Psoas muscle (tissue), 8 donors: ENCODE measurements around the gene SIPA1L3. TPM values are rescaled to one million over a fixed set of nuclear protein-coding genes. Genes with fewer than 3 reads are reported as not detected.
A peak's percentile ranks its signal among the peaks of the same experiment; 100 is the strongest.
"Not testable (repeated sequence)": the region's sequence is repeated elsewhere in the genome, so short reads cannot be mapped to it uniquely, and the experiment has no call there.

ENCODE experiments used
- ATAC-seq, 4 donors: fragments of 200-7000 bp; cut with Tn5 transposase; one replicate each; pipeline ENCODE4 v1.9.1; 2020; ENCODE audit warnings: moderate library complexity in 3 of 4, mild to moderate bottlenecking in 2 of 4
- DNase-seq, 2 donors: peaks; one replicate each; pipeline ENCODE4 v3.0.0-alpha.2; 2020
- H3K27ac ChIP-seq: fragments of 200-600 bp; one replicate; pipeline ENCODE4 v1.8.0; 2022
- H3K27me3 ChIP-seq, 3 donors: fragments of 200-600 bp in 1 of 3; one replicate each; pipeline versions ENCODE4 v1.6.1 to v1.8.0; 2013 to 2022; ENCODE audit warnings: low read length in 2 of 3, mild to moderate bottlenecking in 2 of 3, moderate library complexity in 1 of 3; ENCODE audit not compliant: insufficient read depth in 3 of 3
- H3K36me3 ChIP-seq, 2 donors: fragments of 200-600 bp in 1 of 2; one replicate each; pipeline versions ENCODE4 v1.6.1 to v1.8.0; 2013 to 2022; ENCODE audit warnings: low read depth in 1 of 2, mild to moderate bottlenecking in 1 of 2, moderate library complexity in 1 of 2; ENCODE audit not compliant: insufficient read depth in 1 of 2
- H3K4me1 ChIP-seq: fragments of 200-600 bp; one replicate; pipeline ENCODE4 v1.8.0; 2022
- H3K4me3 ChIP-seq: fragments of 200-600 bp; one replicate; pipeline ENCODE4 v1.8.0; 2022; ENCODE audit warnings: mild to moderate bottlenecking
- H3K9me3 ChIP-seq: fragments of 200-600 bp; one replicate; pipeline ENCODE4 v1.8.0; 2022
- WGBS, 3 donors: extraction: QIAGEN DNeasy Blood & Tissue Kit; methylation state at CpG; one replicate each; pipeline versions ENCODE4 v1.1.6 to v1.1.7; 2013; 5-methylcytosine and 5-hydroxymethylcytosine counted together
- intact Hi-C, 2 donors: fragments of 100-400 bp; cut with DNase I; formaldehyde crosslinking; loops; one replicate each; pipeline versions ENCODE4 v1.11.0 to v1.14.2; 2022
- polyA plus RNA-seq, 3 donors: library from polyadenylated mRNA; stranded (reverse); fragments of 200-250 nt; gene quantifications; one replicate each; pipeline ENCODE4 v1.2.3, GENCODE V29; 2013
- total RNA-seq, 4 donors: library from RNA; stranded (reverse); fragmentation: NEBNext Ultra II Directional in 2 of 4; extraction: Animal tissue kit (Norgen Biotek cat#: 25700) in 2 of 4; gene quantifications; one replicate each; pipeline versions ENCODE4 v1.2.1 to v1.2.4, GENCODE V29; 2021 to 2023
- TF ChIP-seq, protein P1 (sequence below): fragments of 200-600 bp; IDR thresholded peaks from one replicate; pipeline ENCODE4 v1.8.0; 2022; ENCODE audit warnings: antibody characterized with exemption
- donor health status: healthy with polysubstance abuse.
- donor health status: DM: no; HTN: no; CAD: no; lungs with moderate emphysema.
- donor health status: Bipolar disorder and iron deficiency.
- donor health status: healthy.
- donor health status: DM: yes; HTN: yes; CAD: no.
- donor health status: DM: no; HTN: no; CAD: no.
- donor health status: DM: no; HTN: no; CAD: no.
- donor health status: DM: yes; HTN: yes; CAD: no.

SIPA1L3 gene
- total and polyA plus RNA-seq, 7 donors: 2.9 to 28.2 (median 8.3) TPM

DNA sequence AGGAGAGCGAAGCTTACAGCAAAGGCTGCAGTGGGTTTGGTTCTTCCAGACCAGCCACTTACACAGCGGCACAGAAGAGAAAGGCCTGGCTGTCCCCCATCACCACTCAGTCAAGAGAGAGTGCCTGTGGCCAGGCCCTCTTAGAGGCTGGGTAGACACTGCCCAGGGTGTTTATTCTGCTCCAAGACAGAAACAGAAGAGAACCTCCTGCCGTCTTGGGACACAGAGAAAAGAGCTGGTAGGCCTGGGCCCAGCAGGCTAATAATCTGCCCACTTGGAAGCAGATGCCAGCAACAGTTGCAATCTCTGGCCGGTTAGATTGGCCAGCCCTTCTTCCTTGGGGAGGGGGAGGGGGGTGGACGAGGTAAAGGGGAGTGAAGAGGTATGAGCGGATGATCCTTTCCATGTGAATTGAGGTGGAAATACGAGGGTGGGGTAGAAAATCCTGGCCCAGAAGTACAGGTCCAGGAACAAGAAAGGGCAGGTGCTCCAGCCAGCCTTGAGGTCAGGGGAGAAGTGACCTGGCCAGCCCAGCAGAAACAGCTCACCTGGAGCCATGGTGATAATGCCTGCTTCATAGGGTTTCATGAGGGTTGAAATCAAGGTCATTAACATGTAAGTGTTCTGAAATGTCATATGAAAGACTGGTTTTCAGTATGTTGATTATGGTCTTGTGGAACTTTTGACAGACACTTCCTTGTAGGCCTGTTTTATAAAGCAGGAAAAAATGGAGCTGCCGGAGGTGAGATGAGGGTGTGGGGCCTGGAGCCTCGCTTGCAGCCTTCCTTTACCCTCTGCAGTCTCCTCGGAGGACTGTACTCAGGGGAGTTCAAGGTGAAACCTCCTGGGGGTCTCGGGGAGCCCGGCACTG, 116.9 kb downstream of the SIPA1L3 start:
- DNase-seq (no peak), ATAC-seq (peak in 3 of 4 donors; percentile 15 to 36 (median 29))
- Histone ChIP-seq H3K27me3 (no peaks in the 10 kb centered on the region), H3K4me3 (peak overlapping the region; percentile 2), H3K4me1 (peaks cover 40% of the 10 kb centered on the region), H3K36me3 (no peaks in the 10 kb centered on the region), H3K9me3 (no peaks in the 10 kb centered on the region), H3K27ac (peak overlapping the region; percentile 82)
- intact Hi-C loops: no loop called here
- WGBS, 3 donors: 64 to 69% (median 64%) methylated on average over 12 of the region's 12 CpGs
- TF ChIP-seq, protein P1, sequence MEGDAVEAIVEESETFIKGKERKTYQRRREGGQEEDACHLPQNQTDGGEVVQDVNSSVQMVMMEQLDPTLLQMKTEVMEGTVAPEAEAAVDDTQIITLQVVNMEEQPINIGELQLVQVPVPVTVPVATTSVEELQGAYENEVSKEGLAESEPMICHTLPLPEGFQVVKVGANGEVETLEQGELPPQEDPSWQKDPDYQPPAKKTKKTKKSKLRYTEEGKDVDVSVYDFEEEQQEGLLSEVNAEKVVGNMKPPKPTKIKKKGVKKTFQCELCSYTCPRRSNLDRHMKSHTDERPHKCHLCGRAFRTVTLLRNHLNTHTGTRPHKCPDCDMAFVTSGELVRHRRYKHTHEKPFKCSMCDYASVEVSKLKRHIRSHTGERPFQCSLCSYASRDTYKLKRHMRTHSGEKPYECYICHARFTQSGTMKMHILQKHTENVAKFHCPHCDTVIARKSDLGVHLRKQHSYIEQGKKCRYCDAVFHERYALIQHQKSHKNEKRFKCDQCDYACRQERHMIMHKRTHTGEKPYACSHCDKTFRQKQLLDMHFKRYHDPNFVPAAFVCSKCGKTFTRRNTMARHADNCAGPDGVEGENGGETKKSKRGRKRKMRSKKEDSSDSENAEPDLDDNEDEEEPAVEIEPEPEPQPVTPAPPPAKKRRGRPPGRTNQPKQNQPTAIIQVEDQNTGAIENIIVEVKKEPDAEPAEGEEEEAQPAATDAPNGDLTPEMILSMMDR: no peak

DNA sequence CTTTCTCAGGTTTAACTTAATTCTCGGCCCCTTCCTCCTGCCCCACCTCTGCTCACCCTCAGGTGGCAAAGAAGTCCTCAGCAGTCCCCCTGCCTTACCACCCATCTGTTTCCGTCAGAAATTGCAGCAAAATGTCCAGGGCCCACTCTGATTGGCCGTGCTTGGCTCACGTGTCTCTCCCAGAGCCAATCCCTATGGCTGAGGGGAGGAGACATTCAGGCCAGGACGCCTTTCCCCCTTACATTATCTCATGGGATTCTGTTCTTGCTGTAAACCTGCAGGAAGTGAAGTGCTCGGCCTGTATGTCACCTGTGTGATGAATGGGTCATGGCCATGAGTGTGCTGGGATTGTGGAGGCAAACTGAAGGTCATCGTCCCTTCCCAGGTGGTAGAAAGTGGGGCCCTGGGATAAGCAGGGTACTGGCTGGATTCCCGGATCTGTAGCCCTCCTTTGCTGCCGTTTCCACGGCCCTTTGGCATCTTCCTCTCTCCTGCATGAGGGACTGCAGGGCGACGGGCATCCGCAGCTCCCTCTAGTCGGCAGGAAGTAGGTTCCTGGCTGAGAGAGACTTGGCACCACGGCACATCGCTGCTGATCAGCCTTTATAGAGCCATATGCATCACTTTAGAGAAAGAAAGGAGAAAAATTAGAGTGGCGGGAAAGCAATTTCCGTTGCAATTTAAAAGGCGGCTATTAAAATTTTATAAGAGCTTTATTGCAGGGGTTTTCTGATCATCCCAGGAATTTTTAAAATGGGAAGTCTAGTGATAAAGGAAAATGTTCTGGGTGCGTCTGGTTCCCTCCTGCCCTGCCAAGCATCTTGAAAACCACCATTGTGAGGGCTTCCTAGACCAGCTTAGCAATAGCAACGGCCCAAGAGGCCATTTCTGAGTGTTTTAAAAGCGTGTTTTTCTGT, 118.2 kb downstream of the SIPA1L3 start:
- WGBS, 3 donors: 76 to 83% (median 81%) methylated on average over 22 of the region's 22 CpGs
- H3K9me3 ChIP-seq: no peaks in the 10 kb centered on the region
- H3K4me1 ChIP-seq: peaks cover 29% of the 10 kb centered on the region
- peaks cover 0 to 2% of the 10 kb centered on the region in 2 donors for H3K36me3 ChIP-seq
- H3K4me3 ChIP-seq: no peak overlapping the region
- no peak for DNase-seq
- H3K27me3 ChIP-seq: no peaks in the 10 kb centered on the region
- no peak overlapping the region for H3K27ac ChIP-seq
- TF ChIP-seq, protein P1: no peak
- ATAC-seq: no peak
- intact Hi-C loops: no loop called here

DNA sequence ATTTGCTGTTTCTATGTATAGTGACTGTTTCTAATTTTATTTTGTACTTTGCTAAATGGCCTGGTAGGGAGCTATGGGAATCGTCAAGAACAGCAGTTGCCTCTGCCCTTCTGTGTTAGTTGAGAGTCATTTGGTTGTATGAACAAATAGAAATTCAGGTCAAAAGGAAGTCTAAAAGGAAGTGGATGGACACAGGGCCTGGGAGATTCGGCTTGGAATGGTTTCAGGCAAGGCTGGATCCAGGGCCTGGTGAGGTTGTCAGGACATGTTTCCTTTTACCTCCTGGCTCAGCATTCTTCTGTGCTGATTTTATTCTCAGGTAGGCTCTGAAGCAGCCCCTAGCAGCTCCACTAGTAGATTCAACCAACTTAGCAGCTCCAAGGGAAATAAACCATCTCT, 118.9 kb downstream of the SIPA1L3 start:
- DNase-seq (no peak), ATAC-seq (no peak)
- 62 to 85% (median 67%) methylated on average over 2 of the region's 2 CpGs for WGBS, 3 donors
- Histone ChIP-seq H3K27ac (no peak overlapping the region), H3K27me3 (no peaks in the 10 kb centered on the region), H3K4me3 (no peak overlapping the region), H3K9me3 (no peaks in the 10 kb centered on the region), H3K36me3 (peaks cover 0 to 3% of the 10 kb centered on the region in 2 donors), H3K4me1 (peaks cover 24% of the 10 kb centered on the region)
- TF ChIP-seq, protein P1: no peak
- intact Hi-C loops: no loop called here

DNA sequence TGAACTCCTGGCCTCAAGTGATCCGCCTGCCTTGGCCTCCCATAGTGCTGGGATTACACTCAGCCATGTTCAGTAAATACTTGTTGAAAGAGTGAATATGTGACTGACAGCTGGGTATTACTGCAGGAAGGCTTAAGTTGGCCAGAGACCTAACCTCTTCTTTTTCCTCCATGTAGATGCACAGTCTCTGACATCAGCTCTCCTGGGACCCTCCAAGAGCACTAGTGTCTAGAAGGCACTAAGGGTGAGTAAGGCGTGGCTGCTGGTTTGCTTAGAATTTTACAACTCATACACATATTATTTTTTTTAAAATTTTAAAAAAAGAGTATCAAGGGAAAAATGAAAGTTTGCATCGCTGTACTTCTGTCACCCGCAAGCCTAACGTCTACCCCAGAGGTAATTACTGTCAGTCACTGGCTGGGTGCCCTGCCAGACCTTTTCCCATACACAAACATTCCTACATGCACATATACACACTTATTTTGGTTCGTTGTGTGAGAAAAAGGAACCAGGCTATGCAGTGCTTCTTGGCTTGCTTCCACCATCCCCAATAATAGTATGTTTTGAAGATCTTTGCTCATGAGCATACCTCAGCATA, 122.0 kb downstream of the SIPA1L3 start:
- Histone ChIP-seq H3K27ac (no peak overlapping the region), H3K9me3 (no peaks in the 10 kb centered on the region), H3K27me3 (no peaks in the 10 kb centered on the region), H3K4me1 (peaks cover 8% of the 10 kb centered on the region), H3K4me3 (no peak overlapping the region), H3K36me3 (peaks cover 0 to 3% of the 10 kb centered on the region in 2 donors)
- intact Hi-C loops: no loop called here
- 73 to 77% (median 76%) methylated on average over 6 of the region's 6 CpGs for WGBS, 3 donors
- DNase-seq: no peak
- no peak for ATAC-seq
- TF ChIP-seq, protein P1: no peak

DNA sequence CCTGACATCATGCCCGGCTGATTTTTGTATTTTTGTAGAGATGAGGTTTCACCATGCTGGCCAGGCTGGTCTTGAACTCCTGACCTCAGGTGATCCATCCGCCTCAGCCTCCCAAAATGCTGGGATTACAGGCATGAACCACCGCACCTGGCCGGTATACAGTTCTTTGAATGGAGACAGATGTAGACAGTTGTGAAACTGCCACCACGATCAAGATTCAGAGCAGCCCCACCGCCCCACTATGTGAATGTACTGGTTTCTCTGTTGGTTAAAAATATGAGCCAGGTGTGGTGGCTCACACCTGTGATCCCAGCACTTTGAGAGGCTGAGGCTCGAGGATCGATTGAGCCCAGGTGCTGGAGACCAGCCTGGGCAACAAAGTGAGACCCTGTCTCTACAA, 123.0 kb downstream of the SIPA1L3 start:
- WGBS, 3 donors: 95 to 98% (median 96%) methylated on average over 8 of the region's 8 CpGs

More for the DNA sequence above, 123.0 kb downstream of the SIPA1L3 start:
- H3K27me3 ChIP-seq, H3K4me3 ChIP-seq, H3K36me3 ChIP-seq, DNase-seq, ATAC-seq, H3K9me3 ChIP-seq, H3K27ac ChIP-seq, H3K4me1 ChIP-seq: not testable (repeated sequence)
- intact Hi-C loops: loop anchor here in 1 of 2 donors (10.0 kb wide), 1 partner anchor 125 kb away; the partner anchor contains the start of genes SIPA1L3 and WDR87
